HG03095 (cell line): ENCODE results near the gene PMM2.
"Not testable (repeated sequence)": the region's sequence is repeated elsewhere in the genome, so short reads cannot be mapped to it uniquely, and the experiment has no call there.

Experiments
- ATAC-seq: cut with Tn5 transposase; IDR thresholded peaks from one replicate; pipeline ENCODE4 v1.9.1; 2021; ENCODE audit warnings: moderate library complexity; ENCODE audit not compliant: unreplicated experiment

Gene PMM2

DNA sequence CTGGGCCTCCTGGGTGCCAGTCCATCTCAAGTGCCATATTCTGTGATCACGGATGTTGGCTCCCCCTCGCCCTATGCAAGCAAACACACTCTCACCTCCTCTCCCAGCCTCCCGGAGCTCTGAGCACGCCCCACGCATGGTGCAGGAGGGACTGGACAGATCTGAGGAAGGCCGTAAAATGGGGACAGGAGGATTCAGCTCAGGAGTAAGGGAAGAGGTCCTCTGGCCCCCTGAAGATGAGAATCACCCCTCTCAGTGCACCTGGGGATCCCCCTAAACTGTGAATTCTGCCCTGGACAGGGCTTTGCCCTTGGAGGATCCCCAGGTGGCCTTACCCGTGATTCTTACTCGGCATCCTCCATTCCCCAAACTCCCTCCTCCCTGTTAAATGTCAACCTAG is 15.8 kb upstream of the PMM2 start:
- no peak for ATAC-seq

DNA sequence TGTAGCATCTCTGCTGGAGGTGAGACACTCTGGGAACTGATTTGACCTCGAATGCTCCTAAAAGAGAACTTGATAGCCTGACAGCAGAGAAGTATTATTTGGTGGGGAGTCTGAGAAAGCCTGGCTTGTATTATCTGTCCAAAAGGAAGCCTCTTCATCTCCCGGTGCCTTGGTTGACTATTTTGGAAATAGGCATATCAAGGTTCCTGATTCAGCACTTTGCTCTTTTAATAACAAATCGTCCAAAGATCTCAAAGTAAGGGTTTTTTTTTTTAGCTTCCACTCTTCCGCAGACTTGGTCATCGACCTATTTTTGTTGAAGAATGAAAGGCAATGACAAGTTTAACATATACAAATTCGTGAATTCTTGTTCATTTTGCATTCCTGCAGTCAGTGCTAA is 15.0 kb upstream of the PMM2 start:
- ATAC-seq, result no peak

DNA sequence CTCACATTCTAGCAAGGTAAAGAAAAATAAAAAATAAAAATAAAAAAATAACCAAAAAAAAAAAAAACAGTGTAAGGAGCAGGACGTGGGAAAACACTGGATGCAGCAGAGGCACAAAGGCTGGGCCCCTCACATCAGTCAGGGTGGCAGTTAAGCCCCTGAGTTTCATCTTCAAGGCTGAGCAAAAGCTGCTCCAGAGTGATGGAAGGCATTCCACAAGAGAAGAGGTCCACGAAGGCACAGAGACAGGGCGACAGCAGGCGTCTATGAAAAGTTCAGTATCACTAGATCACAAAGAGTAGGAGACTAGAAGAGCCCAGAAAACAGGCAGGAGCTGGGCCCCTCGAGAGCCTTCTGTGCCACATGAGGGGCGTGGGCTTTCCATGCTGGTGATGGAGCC is 12.2 kb upstream of the PMM2 start:
- ATAC-seq, result no peak

DNA sequence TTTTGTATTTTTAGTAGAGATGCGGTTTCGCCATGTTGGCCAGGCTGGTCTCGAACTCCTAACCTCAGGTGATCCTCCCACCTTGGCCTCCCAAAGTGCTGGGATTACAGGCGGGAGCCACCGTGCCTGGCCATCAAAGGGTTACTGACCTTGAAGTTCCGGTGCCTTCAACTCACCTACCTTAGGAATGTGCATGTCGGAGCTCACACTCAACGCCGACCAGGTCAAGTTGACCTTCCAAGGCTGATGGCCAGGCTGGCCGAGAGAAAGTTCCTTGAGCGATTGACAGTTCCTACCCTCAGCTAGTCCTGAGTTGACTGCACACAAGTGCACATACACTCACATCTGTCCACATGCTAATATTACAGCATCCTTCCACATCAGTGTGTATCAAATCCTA is 11.3 kb upstream of the PMM2 start:
- not testable (repeated sequence) for ATAC-seq

DNA sequence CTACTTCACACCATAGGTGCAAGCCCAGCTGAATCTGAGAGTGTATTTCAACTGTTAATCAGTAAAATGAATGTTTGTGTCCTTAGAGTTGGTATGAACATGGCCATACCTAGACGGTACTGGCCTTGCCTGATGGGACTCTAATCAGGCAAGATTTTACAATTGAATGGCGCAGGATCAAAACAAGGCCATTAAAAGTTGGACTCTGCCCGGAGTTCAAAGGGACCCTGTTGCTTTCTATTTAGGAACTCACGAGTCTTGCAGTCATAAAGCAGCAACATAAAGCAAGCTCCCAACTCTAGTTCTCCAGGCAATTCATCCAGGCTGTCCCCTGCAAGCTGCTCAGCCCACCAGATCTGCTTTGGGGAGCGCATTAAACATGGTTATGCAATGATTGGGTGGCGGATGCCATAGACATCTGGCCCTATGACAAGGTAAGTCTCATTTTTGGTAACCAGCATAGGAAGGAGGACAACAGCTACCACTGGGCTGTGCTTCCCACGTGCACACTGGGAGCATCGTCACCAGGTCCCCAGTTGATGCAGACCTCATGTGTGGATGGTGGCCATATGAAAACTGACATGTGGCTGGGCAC is 9.0 kb upstream of the PMM2 start:
- ATAC-seq, result no peak

DNA sequence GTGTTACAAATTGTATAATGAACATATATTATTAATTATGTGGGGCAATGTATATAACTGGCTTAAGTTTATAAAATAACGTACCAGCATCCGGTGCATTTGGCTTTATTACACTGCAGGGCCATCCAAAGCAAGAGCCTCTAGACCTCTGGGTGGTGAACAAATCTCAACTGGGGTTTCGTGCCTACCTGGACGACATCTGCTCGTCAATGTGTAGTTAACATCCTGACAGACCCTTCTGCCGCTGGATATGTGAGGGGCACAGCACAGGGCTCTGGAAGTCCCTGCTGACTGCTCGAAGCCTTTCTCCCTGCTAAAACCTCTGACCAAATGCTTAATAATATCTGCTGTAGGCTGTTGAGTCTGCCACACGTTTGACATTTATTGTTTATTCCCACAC is 2.5 kb upstream of the PMM2 start:
- no peak for ATAC-seq

DNA sequence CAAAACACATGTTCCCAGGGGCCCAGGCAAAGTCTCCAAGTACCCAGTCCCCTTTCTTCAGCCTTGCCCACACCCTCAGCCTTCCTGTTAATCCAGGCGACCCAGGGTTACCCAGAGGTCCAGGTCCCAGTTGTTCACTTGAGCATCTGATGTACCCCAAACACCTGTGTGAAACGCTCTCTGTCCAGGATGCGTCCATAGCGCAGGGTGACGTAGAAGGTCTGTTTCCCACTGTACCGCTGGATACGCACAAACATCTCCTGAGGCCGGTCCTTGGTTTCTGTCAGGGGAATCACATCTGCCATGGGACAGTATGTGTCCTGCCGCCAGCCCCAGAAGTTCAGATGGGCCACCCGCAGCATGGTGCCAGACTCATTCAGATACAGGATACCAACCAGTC is 1.8 kb upstream of the PMM2 start:
- no peak for ATAC-seq

DNA sequence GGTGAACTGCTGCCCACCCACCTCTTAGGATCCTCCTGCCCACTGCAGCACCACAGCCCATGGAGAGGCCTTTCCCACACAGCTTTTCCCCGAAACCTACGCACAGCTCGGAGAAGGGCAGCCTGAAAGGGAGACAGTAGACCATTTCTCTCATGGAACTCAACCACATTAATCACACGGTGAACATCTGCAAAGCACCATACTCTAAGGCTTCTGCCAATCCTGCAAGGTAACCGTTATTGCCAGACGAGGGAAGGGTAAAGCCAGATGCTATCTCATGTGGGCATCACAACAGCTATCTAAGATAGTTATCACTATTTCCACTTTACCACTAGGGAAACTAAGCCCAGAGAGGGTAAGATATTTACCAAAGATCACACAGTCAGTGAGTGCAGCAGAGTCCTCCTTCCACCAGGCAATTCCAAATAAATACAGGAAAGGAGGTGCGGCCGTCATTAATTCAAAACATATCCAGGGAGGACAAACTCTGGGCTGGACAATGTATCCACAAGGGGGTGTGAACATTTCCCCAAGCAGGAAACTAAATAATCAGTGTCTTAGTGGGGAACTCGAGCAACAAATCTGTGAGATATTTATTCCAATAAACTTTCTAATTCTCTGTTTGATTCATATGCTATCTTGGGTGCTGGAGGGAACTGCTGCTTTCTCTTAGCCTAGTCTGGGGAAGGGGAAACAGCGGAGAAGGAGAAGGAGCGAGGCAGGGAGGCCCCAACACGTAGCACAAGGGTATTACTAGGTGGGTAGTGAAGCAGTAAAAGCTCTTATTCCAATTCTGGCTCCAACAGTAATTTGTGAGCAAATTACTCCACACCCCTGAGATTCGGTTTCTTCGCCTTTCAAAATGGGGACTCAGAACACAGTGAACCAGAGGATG is 923 bp upstream of the PMM2 start:
- no peak for ATAC-seq

DNA sequence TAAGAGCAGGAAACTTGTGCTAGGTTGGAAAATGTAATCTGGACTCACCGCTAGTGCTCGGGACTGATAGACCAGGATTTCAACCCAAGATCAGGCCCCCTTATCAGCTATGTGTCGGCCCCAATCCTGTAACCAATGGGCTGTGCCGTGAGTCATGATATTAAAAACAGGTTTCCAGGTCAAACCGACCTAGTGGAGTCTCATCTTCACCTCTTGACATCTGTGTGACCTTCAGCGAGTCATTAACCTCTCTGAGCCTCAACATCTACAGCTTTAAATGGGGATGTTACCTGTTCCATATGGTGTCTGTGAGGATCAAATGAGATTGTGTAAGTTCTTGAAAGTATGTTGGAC is 512 bp downstream of the PMM2 start:
- no peak for ATAC-seq

DNA sequence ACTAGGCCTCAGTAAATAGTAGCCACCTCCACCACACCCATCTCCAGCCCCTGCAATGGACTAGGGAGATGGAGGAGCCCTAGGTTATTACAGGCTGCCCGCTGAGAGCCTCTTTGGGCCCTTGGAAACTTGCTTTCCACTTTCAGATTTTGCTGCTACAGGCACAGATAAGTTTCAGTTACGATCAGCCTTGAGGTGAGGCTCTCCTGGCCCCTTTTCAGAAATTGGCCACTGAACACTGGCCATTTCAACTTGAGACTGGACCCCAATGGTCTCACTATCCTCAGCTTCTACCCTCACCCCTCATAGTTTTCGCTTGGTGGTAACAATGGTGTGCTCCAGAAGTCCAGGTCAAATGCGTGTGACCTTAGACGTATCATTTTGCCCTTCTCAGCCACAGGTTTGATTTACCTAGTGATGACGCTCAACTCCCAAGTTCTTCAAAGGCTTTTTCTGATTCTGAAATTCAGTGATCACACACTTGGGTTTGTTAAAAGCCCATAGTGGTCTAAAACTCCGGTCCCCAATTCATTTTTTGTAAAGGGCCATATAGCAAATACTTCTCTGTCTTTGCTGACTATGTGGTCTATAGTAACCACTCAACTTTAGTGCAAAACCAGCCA is 1.0 kb downstream of the PMM2 start:
- ATAC-seq, result no peak

DNA sequence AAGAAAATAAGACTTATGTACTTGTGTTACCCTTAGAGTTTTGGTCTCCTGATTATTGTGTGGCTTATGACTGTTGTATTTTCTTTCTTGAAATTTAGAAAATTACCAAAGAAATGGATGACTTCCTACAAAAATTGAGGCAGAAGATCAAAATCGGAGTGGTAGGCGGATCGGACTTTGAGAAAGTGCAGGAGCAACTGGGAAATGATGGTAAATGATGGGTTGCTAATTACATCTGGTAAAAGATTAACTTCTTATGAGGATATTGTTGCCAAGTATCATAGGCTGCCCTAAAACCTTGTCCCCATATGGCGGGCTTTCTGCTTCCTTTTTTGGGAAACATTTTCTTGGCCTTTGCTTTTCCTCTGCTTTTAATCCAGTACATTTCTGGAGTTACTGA is 4.1 kb downstream of the PMM2 start:
- no peak for ATAC-seq

DNA sequence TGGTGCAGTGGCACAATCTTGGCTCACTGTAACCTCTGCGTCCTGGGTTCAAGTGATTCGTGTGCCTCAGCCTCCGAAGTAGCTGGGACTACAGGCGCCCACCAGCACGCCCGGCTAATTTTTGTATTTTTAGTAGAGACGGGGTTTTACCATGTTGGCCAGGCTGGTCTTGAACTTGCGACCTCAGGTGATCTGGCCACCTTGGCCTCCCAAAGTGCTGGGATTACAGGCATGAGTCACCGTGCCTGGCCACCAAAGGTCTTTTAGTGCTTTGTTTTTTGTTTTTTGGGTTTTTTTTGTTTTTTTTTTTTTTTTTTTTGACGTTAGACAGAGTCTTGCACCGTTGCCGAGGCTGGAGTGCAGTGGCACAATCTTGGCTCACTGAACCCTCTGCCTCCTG is 6.1 kb downstream of the PMM2 start:
- ATAC-seq, result not testable (repeated sequence)

DNA sequence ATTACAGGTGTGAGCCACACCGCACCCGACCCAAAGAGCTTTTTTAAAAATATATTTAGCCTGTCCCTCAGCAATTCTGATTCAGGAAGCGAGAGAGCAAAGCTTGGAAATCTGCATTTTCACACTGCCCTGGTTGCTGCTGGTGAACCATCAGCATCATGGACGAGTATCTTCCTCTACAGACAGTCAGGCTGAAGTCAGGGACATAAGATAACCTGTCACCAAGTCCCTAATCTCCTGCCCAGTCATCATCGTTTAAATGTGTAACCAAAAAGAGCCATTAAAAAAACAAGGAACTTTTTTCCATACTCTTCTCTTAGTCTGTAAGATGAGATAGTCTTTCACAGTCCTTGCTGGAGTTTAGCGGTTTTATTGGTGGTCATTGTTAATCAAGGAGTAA is 6.7 kb downstream of the PMM2 start:
- ATAC-seq, result no peak

DNA sequence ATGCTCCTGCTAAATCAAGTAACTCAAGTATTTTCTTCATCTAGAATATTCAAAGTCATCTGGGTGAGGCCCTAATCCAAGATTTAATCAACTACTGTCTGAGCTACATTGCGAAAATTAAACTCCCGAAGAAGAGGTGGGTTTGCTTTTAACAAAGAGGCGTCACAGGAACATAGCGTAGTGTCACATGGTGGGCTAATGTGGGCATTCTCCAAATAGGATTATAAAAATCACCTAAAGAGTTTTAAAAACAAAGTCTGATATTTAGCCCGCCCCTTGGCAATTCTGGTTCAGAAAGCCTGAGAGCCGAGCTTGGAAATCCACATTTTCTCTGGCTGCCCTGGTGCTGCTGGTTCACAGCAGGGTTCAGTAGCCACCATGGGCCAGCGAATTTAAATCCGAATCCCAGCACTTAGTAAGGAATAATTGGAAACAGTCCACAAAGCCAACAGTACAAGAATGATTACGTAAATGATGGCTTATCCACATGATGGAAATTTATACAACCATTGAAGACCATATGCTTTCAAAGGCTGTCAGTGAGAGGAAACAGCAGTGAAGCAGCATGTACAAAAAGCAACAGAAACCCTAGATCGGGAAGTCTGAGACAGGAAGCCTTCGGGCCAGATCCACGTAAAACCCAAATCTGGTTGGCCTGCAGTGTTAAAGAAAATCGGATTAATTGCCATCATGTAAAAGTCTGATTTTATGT is 8.8 kb downstream of the PMM2 start:
- ATAC-seq, result no peak

DNA sequence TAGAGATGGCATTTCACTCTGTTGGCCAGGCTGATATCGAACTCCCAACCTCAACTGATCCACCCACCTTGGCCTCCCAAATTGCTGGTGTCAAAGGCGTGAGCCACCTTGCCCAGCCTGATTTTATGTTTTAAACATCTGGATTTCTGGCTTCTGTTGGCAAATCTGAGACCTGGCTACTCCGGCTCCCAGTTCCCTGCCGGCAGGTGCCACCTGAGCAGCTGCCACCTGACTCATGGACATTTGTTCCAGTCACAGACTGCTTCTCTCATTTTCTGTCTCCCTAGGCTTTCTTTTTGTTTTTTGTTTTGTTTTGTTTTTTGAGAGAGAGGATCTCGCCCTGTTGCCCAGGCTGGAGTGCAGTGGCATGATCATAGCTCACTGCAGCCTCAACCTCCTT is 9.6 kb downstream of the PMM2 start:
- ATAC-seq, result no peak

DNA sequence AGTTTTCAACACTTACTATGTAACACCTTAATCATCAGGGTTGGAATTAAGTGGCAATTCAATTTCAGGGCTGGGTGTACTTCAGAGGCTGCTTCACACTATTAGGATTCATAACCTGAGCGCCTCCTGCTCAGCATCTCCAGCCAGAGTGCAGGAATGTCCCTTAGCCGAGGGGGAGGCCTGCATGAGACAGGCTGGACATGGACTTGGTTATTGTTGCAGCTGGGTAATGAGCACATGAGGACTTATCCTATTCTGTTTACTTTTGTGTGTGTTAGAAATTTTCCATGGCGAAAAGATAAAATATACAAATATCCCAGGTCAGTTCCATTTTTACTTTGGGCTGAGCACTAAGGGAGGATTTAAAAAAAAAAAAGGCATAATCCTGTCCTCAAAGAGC is 10.4 kb downstream of the PMM2 start:
- no peak for ATAC-seq

DNA sequence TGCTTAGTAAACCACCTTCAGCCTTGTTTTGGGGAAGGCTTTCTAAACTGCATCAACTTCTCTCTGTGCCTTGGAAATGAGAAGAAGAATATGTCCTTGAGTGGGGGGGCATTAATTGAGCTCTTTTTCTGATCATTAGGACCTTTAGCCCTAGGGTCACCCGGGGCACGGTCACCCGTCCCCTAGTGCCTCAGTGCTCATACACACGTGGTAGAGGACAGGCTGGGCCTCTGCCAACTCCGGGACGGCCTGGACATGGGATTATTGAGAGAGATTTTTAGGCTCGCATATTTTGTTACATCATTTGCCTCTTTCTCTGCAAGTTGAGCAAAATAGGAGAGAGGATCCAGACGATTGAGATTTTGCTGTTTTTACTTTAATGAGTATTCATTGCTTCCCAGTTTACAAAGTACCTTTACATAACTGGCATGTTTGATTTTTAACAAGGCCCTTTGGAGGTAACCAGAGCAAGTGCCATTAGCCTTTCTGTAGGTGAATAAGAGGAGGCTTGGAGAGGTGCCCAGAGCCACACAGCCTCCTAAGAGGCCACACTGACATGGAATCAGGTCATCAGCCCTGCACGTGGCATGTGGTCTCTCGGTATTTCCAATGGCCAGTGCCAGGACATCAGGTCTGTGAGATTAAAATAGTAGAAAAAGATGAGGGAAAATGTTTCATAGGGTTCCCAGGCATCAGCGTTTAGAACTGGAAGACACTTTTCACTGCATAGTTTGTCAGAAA is 11.1 kb downstream of the PMM2 start:
- ATAC-seq, result no peak

DNA sequence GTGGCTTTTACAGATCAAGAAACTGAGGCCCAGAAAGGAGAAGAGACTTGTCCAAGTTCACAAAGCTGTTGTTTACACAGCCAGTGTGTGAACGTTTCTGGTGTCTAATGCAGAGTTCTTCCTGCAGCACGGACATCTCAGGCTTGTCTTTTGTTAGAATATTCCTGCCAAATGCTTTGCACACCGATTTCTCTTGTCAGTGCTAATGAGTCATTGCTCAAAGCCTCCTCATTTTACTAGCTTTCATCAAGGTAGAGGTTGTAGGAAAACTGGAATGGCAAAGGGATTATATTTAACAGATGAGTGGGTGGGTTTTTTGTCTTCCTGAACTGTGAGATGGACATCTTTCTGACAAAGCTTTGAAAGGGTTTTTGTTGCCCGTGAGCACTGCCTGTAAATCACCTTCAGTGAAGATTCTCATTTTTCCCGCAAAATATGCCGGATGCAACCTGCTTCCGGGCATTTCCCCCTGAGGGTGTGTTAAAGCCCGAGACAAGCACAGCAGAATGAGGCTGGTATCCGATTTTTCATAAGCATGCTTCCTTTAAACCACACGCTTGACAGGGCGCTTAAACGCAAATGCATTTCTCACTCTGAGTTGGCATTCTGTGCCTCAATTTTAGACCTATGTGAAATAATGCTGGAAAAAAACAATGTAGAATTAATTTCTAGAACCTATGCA is 14.7 kb downstream of the PMM2 start:
- ATAC-seq, result no peak

DNA sequence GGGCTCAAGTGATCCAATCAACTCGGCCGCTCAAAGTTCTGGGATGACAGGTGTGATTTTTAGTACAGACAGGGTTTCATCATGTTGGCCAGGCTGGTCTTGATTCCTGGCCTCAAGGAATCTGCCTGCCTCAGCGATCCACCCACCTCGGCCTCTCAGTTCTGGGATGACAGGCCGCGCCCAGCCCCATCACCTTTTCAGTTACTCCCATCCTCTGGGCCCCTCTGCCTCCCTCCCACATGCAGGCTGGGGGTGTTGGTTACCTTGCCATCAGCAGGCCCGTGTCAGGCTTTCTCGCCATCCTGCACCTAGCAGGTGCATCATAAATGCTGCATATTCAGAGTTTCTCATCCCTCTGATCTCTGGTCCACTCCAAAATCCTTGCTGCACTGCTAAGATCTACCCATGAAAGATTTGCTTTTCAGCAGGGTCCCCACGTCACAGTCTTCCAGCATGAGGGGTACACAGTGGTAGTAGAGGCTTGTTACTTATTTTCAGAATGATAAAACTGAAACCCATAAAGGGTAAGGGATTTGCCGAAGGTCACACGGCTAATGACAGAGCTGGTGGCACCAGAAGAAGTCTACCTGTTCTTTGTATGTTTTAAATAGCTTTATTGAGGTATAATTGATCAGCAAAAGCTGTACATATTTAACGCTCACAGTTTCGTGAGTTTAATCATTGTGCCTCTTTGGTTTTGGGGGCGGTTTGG is 16.6 kb downstream of the PMM2 start:
- no peak for ATAC-seq
